Measurements from ENCODE around the gene CCT6A.

- TF ChIP-seq SMC3 (IDR thresholded peaks at IDR 0.05) (no peak), HOXB5 (CRISPR knock-in tag; IDR thresholded peaks at IDR 0.05) (no peak), BCL3 (IDR thresholded peaks at IDR 0.05) (no peak), MAFK (IDR thresholded peaks at IDR 0.05; ENCODE audit: partially characterized antibody) (no peak), ZFP36 (IDR thresholded peaks at IDR 0.05; ENCODE audit: borderline replicate concordance, partially characterized antibody) (no peak), POLR2AphosphoS2 (conservative IDR thresholded peaks at IDR 0.05; ENCODE audit: low read length) (no peak), POLR2A (IDR thresholded peaks at IDR 0.05; ENCODE audit: low read length) (no peak), HMGXB4 (CRISPR knock-in tag; IDR thresholded peaks at IDR 0.05; ENCODE audit: borderline replicate concordance) (no peak), CTCF (IDR thresholded peaks at IDR 0.05) (no peak)
Observed at GRCh38 chr7:56026538-56026937, 25.0 kb upstream of the CCT6A start.
